GM18867 (cell line): Measurements from ENCODE around the gene BPIFB4.
"Not testable (repeated sequence)": the region's sequence is repeated elsewhere in the genome, so short reads cannot be mapped to it uniquely, and the experiment has no call there.

Experiments
- ATAC-seq: cut with Tn5 transposase; IDR thresholded peaks from one replicate; pipeline ENCODE4 v1.9.1; 2021; ENCODE audit warnings: mild to moderate bottlenecking, moderate library complexity; ENCODE audit not compliant: unreplicated experiment

BPIFB4 gene

DNA sequence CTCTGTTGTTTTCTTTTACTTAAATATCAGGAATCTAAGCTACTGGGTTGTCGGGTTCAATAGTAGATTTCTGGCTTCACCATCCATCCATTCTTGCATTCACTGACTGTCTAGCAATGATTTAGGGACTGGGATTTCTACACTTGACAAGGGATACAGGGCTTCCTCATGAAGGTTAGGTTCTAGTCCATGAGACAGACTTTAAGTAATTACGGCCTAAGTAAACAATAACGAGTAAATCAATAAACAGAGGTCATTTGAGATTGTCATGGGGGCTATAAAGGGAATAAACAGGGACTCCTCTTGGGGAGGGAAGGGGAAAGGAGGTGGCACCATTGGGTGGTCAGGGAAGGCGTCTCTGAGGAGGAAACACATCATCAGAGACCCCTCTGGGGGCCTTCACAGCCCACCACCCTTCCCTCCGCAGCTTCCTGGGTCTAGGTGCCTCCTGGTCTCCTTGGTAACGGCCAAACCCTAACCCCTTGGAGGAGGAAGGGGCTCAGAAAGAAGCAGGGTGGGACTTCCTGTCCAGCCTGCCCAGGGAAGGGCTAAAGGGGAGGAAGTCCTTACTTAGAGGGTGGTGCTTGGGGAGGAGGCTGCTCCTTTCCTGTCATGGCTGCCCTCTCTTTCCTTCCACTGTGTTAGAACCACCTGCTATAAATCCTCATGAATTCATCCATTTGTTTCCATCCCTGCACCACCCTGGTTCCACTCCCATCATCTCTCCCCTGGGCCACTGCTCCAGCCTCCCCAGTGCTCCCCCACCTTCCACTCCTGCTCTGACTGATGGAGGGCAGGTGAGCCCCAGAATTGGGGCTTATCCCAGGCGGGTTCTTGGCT, 33.3 kb downstream of the BPIFB4 start:
- ATAC-seq: no peak

DNA sequence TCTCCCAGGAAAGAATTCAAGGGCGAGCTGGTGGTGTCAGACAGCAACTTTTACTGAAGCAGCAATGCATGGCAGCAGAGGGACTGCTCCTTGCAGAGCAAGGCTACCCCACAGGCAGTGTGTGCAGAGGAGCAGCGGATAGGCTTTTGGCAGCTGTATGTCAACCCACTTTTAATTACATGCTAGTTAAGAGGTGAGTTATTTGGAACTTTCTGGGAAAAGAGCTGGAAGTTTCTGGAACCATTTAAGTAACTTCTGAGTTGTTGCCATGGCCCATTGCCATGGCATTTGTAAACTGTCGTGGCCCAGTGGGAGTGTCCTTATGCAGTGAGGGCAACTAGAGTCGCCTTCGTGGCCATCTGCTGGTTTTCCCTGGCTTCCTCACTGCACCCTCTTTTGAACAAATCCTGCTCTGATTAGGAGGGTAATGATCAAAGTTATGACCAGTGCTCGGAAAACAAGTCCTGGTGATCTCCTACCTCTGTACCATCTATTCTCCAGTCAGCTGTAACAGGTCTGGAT, 34.0 kb downstream of the BPIFB4 start:
- no peak for ATAC-seq

DNA sequence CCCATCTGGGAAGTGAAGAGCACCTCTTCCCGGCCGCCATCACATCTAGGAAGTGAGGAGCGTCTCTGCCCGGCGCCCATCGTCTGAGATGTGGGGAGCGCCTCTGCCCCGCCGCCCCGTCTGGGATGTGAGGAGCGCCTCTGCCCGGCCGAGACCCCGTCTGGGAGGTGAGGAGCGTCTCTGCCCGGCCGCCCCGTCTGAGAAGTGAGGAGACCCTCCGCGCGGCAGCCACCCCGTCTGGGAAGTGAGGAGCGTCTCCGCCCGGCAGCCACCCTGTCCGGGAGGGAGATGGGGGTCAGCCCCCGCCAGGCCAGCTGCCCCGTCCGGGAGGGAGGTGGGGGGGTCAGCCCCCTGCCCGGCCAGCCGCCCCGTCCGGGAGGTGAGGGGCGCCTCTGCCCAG, 36.1 kb downstream of the BPIFB4 start:
- ATAC-seq: not testable (repeated sequence)

DNA sequence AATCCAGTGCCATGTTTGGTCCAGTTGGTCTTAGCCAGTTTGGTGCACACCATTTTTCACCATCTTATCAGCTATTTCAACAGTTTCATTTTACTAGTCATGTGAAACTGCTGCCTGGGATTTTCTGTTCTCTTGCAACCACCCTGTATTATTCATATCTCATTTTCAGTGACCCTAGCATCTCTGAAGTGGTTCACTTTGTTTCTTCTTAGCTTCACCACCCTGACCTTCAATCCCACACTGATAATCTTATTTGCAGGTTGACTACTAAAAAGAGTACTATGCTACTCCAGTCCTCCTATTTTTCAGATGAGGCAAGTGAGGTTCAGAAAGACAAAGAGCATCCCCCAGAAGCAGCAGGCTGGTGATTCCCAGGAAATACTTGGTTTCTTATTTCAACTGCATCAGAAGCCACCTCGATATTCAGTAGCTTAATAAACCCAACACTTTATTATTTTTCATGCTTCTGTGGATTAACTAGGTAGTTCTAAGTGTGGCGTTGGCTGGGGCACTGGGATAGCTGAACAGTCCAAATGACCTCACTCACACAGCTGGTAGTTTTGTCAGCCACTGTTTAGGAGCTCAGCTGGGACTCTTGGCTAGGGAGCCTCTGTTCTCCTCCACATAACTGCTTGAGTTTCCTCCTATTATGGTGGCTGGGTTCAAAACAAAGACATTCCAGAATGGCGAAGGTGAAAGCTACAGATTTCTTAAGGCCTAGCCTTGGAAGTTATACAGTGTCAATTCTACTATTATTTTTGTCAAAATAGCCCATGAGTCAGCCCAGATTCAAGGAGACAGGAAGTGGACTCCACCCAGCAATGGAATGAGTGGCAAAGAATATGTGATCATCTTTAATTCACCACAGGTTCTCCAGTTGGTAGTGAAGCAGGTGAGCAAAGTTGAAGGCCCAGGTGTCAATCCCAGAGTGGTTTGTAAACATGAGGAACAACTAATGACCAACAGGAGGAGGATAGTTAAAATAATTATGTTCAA, 40.6 kb downstream of the BPIFB4 start:
- no peak for ATAC-seq

DNA sequence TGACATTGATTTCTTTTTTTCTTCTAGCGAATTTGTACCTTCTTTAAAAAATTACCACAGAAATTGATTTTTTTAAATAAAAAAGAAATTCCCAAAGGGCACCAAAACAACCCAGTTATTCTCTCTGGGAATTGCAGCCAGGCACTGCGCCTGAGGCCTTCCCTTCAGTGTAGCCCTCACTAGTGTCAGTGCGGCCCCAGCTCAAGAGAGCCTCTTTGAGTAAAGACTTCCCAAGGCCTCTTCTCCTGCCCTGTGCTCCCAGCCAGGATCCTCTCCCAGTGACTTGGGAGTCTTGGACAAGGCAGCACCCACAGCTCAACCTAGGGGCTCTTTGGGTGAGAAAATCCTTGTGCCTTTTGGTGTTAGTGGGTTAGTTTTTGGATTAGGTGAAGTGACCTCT, 41.5 kb downstream of the BPIFB4 start:
- ATAC-seq: no peak

DNA sequence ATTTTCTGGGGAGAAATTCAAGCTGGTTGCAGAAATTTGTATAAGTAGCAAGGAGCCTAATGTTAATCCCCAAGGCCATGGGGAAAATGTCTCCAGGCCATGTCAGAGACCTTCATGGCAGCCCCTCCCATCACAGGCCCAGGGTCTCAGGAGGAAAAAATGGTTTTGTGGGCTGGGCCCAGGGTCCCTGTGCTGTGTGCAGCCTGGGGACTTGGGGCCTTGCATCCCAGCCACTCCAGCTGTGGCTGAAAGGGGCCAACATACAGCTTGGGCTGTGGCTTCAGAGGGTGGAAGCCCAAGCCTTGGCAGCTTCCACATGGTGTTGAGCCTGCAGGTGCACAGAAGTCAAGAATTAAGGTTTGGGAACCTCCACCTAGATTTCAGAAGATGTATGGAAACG, 42.9 kb downstream of the BPIFB4 start:
- not testable (repeated sequence) for ATAC-seq

DNA sequence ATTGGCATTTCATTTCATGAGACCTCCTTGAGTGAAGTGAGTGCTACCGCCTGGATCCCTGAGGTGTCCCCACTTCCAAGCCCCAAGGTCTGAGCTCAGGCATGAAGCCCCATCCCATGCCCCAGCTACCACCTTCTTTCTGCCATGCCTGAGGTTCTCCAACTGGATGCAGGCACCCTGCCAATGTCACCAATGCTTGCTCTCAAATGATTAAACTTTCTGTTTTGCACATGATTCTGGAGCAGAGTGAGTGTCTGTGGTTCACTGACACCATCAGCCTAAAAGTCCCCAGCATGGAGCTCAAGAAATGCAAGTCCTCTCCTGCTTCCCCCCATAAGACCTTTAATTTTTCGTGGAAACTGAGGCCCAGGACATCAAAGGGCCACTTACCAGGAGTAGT, 44.8 kb downstream of the BPIFB4 start:
- no peak for ATAC-seq

DNA sequence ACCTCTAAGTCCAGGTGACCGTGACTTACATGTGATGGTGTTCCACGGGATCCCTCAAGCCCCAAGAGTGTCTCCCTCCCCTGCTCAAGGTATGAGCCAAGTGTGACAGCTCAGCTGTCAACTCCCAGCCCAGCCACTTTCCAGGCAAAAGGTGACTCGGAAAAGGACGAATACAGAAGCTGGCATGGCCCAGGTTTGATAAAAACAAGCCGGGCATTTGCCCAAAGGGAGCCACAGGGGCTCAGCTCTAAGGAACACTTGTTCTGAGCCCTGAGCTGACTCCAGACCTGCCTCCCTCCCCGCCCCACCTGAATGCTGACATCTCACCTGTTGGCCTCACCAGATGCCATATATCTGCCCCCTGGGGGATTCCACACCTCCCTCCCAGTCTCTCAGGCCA, 45.6 kb downstream of the BPIFB4 start:
- no peak for ATAC-seq

DNA sequence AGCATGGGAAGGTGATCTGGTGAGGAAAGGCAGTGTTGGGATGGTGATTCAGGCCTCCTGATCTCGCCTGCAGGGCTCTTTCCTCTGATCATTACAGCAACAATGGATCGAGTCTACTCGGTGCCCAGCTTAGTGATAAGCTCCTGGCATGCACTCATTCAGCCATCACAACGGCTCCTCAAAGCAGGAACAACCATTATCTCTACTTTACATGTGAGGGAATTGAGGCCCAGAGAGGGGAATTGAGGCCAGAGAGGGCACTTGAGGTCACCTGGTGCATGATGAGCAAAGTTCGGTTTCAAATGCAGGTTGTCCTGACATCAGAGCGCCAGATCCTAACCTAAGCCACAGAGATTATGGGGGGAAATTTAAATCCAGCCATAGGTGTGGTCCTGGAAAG, 46.5 kb downstream of the BPIFB4 start:
- ATAC-seq: no peak

DNA sequence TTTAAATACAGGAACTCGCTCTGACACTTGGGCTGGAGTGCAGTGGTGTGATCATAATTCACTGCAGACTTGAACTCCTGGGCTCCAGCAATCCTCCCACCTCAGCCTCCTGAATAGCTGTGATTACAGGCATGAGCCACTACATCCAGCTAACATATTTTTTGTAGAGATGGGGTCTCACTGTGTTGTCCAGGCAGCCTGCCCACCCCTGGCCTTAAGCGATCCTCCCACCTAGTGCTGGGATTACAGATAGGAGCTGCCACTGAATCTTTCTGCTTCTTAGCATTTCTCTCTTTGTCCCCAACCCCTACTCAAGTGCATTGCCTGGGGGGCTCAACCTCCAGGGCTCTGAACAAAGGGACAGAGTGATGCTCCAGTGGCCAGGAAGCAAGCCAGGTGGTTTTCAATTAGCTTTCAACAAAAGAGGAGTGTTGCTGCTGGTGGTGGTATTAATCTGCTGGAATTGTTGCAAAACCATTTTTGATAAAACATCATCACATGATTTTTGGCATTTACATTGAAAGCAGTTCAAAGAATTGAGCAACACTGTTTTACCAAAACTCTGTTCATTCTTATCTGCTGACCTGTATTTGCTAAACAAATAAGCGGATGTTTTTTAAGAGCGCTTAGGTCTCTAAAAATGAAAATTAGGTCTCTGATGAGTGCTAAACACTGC, 48.1 kb downstream of the BPIFB4 start:
- no peak for ATAC-seq

DNA sequence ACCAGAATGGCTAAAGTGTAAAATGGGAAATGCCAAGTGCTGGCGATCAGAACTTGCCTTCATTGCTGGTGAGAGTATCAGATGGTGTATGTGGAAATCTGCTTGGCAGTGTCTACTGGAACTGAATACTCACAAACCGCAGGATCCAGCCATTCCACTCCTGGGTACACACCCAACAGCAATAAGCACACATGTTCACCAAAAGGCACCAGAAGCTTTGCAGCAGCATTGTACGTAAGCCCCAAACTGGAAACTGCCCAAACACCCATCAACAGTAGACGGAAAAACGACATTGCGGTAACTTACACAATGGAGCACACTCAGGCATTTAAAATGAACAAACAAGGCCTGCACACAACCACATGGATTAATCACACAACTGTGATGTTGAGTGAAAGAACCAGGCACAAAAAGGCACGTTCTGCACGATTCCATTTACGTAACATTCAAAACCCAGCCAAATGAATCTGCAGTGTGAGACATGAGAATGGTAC, 51.2 kb downstream of the BPIFB4 start:
- no peak for ATAC-seq

DNA sequence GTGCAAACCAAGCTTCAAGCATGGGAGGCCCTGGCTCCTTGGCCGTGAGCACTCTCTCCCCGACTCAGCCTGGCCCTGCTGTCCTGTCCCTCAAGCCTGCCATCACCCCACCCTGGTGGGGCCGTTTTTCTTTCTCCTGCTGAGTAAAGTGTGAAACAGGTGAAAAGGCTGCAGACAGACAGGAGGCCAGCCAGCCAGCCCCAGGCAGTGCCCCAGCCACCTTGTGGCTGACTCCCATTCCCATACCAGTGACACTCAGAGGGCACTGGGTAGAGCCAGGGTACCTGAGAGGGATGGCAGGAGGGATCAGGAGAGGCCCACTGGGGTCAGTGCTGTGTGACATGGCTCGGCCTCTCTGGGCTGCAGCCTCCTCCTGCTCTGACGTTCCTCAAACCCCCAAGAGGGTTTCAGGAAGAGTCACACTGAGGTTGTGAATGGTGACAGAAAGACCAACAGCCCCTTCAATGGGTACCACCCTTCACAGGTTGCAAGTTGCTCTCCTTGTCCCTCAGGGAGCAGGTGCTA, 52.6 kb downstream of the BPIFB4 start:
- no peak for ATAC-seq

DNA sequence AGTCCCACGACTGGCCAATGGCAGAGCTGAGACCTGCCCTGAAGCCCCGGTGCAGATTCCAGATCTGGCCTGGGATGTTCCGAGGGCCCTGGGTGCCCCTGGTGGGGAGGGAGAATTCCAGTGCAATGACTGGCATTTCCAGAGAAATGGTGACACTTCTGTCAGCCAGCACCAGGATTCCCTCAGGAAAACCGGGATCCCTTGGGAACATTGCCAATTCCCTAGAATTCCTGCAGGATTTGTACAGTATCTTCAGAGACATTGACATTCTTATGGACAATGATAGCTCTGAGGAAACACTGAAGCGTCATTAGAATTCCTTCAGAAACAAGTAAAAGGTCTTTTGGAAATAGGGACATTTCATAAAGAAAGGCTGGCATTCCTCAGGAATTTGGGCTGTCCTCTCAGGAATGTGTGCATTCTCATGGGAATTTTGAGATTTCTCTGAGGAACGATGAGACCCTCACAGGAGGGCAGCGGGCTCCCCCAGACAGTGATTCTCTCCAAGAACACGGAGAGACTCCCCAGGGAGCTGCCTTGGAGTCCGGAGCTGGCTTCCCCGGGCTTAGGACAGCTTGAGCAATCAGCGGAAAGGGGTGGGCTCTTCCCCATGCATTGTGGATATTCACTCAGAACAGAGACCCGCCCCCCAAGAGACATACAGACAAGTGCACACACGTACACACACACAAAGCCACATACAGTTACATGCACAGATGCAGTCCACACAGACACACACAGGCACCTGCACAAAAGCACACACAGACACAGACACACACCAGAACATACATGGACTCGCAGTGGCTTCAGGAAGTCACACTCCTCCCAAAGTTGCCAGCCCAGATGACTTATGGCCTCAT, 53.3 kb downstream of the BPIFB4 start:
- no peak for ATAC-seq

DNA sequence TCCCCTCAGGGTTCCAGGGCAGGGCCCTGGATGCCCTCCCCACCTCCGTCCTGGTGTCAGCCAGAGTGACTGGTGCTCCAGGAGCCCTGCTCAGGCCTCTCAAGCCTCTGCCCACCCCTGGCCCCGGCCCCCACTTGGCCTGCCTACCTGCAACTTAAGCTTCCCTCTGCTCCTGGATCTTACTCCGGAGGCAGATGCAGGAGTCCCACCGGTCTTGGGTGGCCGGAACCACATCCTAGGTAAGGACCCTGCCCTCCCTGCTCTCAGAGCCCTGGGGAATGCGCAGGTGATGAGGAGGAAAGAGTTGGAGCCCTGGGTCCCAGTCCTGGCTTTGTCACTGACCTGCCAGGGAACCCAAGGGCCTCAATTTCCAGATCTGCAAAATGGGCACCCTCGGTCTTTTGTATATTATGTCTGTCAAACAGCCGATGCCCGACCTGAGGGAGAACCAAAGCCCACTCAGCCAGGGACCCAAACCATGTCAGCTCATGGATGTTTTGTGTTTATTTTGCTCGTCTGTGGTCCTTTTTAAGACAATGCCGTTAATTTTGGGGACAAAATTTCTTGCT, 54.0 kb downstream of the BPIFB4 start:
- no peak for ATAC-seq

DNA sequence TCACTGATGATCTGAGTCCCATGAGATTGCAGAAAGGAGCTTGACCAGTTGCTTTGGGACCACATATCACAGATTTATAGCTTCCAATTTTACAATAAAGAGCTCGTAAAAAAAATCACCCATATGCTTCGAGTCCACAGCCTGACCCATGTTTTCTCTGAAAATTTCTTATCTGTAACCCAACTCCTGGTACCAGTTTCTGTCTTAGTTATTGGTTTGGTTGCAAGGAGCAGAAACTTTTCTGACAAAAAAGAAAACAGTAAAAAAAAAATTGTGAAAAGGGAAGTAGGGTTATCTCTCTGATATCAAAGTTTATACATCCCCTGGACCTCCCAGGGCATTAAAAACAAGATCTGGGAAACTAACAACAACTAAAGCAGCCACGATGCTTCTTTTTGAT, 57.8 kb downstream of the BPIFB4 start:
- ATAC-seq: no peak

DNA sequence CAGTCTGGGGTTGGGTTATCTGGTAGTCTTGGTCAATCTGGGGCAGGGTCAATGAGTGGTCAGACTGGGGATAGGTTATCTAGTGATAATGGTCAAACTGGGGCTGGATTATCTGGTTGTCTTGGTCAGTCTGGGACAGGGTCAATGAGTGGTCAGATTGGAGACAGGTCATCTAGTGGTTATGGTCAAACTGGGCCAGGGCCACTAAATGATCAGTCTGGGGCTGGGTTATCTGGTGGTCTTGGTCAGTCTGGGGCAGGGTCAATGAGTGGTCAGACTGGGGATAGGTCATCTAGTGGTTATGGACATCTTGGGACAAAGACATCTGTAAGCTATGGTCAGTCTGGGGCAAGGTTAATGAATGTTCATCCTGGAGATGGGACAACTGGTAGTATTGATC, 60.0 kb downstream of the BPIFB4 start:
- ATAC-seq: no peak

DNA sequence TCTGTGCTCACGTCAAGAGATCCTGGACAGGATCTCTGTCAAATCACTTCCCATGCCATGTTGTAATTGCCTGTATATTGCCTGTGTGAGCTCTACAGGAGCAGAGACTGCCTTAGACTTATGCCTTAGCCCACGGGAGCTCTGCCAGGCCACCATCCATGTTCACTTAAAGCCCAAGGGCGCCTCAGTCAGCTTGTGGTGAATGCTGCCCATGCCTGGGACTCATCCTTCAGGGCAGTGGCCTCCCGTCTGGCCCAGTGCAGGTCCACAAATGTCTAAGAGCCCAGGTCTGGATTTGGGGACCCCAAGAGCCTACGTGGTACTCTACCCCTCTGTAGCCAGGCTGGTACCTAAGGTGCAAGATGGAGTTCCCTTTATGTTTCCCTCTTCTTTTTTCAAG, 66.1 kb downstream of the BPIFB4 start:
- ATAC-seq: no peak

DNA sequence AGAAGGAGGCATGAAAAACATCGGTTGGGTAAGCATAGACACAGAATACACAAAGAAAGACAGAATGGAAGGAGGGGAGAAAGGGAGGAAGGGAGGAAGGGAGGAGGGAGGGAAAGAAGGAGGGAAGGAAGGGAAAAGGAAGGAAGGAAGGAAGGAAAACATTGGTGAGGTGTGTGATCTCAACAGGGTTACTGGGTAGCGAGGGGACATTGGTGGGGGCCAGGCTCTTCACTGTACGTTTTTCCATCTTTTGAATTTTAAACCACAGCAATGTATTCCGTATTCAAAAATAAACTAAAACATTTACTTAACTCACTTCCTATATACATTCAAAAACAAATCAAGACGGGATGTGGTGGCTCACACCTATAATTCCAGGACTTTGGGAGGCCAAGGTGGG, 67.9 kb downstream of the BPIFB4 start:
- ATAC-seq: no peak

DNA sequence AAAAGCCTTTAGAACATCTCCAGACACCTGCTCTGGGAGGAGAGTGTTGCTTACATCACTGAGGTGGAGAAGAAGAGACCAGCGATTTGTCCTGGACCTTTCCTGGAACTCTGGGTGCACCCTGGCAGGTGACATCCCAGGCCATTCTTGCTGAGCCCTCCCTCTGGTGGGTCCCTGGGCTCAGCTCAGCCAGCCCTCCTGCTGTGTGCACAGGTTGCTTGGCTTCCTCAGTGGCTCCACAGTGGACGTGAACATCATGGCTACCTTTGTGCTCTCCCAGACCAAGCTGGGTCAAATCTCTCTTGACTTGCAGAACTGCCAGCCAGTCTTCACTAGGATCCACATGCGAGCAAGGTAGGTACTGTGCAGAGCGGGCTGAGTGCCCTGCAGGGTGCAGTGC, 68.6 kb downstream of the BPIFB4 start:
- ATAC-seq: no peak
